ENCODE data around the gene SLC4A7.

GRCh38 chr3:27345959-27346865 lies 138.0 kb downstream of the SLC4A7 start:
- no peak for TF ChIP-seq CTCF (IDR thresholded peaks at IDR 0.05)
- TF ChIP-seq POLR2A (IDR thresholded peaks at IDR 0.05) = no peak
